GM12874 (cell line): Measurements from ENCODE around the gene EVA1A.

Experiments used
- CTCF ChIP-seq: IDR thresholded peaks from 2 replicates; pipeline ENCODE4 v1.5.1; 2011; ENCODE audit warnings: low read depth, mild to moderate bottlenecking, control low read depth, low read length, moderate library complexity; ENCODE audit not compliant: insufficient read depth

Gene EVA1A

GRCh38 chr2:75560022-75560767, 544 bp downstream of the EVA1A start:
- TF ChIP-seq CTCF, result no peak

- TF ChIP-seq CTCF, result no peak
Measured at GRCh38 chr2:75559680-75560021, 1.1 kb downstream of the EVA1A start.

- no peak for TF ChIP-seq CTCF
Measured at GRCh38 chr2:75558786-75559679, 1.7 kb downstream of the EVA1A start.

GRCh38 chr2:75558136-75558535, 2.6 kb downstream of the EVA1A start:
- no peak for TF ChIP-seq CTCF

GRCh38 chr2:75557474-75558133, 3.1 kb downstream of the EVA1A start:
- no peak for TF ChIP-seq CTCF

- TF ChIP-seq CTCF, result no peak
Measured at GRCh38 chr2:75556679-75557366, 3.9 kb downstream of the EVA1A start.

GRCh38 chr2:75555701-75556100, 5.0 kb downstream of the EVA1A start:
- TF ChIP-seq CTCF, result no peak
